Limb (tissue), 2 donors: ENCODE data around the gene PPM1E.

ENCODE experiments used
- DNase-seq, 2 donors: peaks; one replicate each; pipeline ENCODE4 v3.0.0-alpha.2; 2016; ENCODE audit errors: extremely low spot score in 2 of 2

PPM1E gene

GRCh38 chr17:58995247-58995940 is 239.7 kb downstream of the PPM1E start:
- no peak for DNase-seq

GRCh38 chr17:58996968-58997367 is 241.3 kb downstream of the PPM1E start:
- no peak for DNase-seq

GRCh38 chr17:58997756-58998553 is 242.3 kb downstream of the PPM1E start:
- DNase-seq: no peak

GRCh38 chr17:58998871-58999270 is 243.2 kb downstream of the PPM1E start:
- DNase-seq: no peak

GRCh38 chr17:58999500-58999899 is 243.8 kb downstream of the PPM1E start:
- no peak for DNase-seq

GRCh38 chr17:59000022-59000421 is 244.4 kb downstream of the PPM1E start:
- DNase-seq: no peak

GRCh38 chr17:59001158-59001814 is 245.6 kb downstream of the PPM1E start:
- no peak for DNase-seq

GRCh38 chr17:59002126-59002525 is 246.5 kb downstream of the PPM1E start:
- no peak for DNase-seq

- no peak for DNase-seq
Measured at GRCh38 chr17:59002848-59003247, 247.2 kb downstream of the PPM1E start.

GRCh38 chr17:59003860-59004259 is 248.2 kb downstream of the PPM1E start:
- no peak for DNase-seq

- peak; percentile 51 to 71 for DNase-seq
Measured at GRCh38 chr17:59004338-59005111, 248.9 kb downstream of the PPM1E start.

- DNase-seq: no peak
Measured at GRCh38 chr17:59007995-59008394, 252.3 kb downstream of the PPM1E start.

- DNase-seq: no peak
Measured at GRCh38 chr17:59008737-59009136, 253.1 kb downstream of the PPM1E start.

- DNase-seq: no peak
Measured at GRCh38 chr17:59010026-59010425, 254.4 kb downstream of the PPM1E start.

- DNase-seq: no peak
Measured at GRCh38 chr17:59011975-59012374, 256.3 kb downstream of the PPM1E start.

- DNase-seq: no peak
Measured at GRCh38 chr17:59018019-59018418, 262.4 kb downstream of the PPM1E start.

- DNase-seq: no peak
Measured at GRCh38 chr17:59024916-59025315, 269.3 kb downstream of the PPM1E start.

- DNase-seq: no peak
Measured at GRCh38 chr17:59026176-59026939, 270.7 kb downstream of the PPM1E start.

- no peak for DNase-seq
Measured at GRCh38 chr17:59027750-59028149, 272.1 kb downstream of the PPM1E start.

GRCh38 chr17:59028328-59028727 is 272.7 kb downstream of the PPM1E start:
- no peak for DNase-seq

GRCh38 chr17:59030811-59031210 is 275.2 kb downstream of the PPM1E start:
- no peak for DNase-seq
